Transverse colon (tissue), 4 donors: ENCODE data around the gene EIF4E3. TPM values are rescaled to one million over a fixed set of nuclear protein-coding genes. Genes with fewer than 3 reads are reported as not detected.

Experiments
- DNase-seq: peaks from one replicate; pipeline ENCODE4 v3.0.0-alpha.2; 2019
- H3K27ac ChIP-seq, 4 donors: fragments of 200-600 bp; sonication (generic); 2 replicates each; pipeline ENCODE4 v1.5.1; 2016 to 2018; ENCODE audit warnings: inconsistent platforms in 4 of 4
- H3K27me3 ChIP-seq: fragments of 200-600 bp; sonication (generic); 2 replicates; pipeline ENCODE4 v1.5.1; 2017; ENCODE audit warnings: inconsistent platforms
- H3K36me3 ChIP-seq, 4 donors: fragments of 200-600 bp; sonication (generic); 2 replicates each; pipeline ENCODE4 v1.5.1; 2017 to 2019; ENCODE audit warnings: inconsistent platforms in 4 of 4
- H3K4me1 ChIP-seq, 4 donors: fragments of 200-600 bp; sonication (generic); 2 replicates each; pipeline ENCODE4 v1.5.1; 2017 to 2020; ENCODE audit warnings: inconsistent platforms in 4 of 4
- H3K4me3 ChIP-seq, 4 donors: fragments of 200-600 bp; sonication (generic); 1 replicate in 1 of 4; 2 replicates in 3 of 4; pipeline versions ENCODE4 v1.5.1 to v1.6.1; 2017 to 2019; ENCODE audit warnings: inconsistent platforms in 4 of 4
- H3K9me3 ChIP-seq, 2 donors: fragments of 200-600 bp; sonication (generic); 2 replicates each; pipeline ENCODE4 v1.5.1; 2017 to 2019; ENCODE audit warnings: inconsistent platforms in 2 of 2
- EP300 ChIP-seq: sonication (generic); formaldehyde crosslinking; IDR thresholded peaks from one replicate; pipeline ENCODE4 v1.6.1; 2017; ENCODE audit warnings: antibody characterized with exemption, low read depth
- POLR2A ChIP-seq: fragments of 450-650 bp; IDR thresholded peaks from one replicate; pipeline ENCODE4 v1.6.1; 2016; ENCODE audit warnings: antibody characterized with exemption, mild to moderate bottlenecking, moderate library complexity
- POLR2AphosphoS5 ChIP-seq, 3 donors: sonication (generic); formaldehyde crosslinking; IDR thresholded peaks; one replicate each; pipeline ENCODE4 v1.6.1; 2016; ENCODE audit warnings: antibody characterized with exemption in 3 of 3
- WGBS, 2 donors: methylation state at CpG; one replicate each; pipeline ENCODE4 v1.1.5; 2018; ENCODE audit warnings: low coverage in 1 of 2; 5-methylcytosine and 5-hydroxymethylcytosine counted together
- in situ Hi-C, 4 donors: fragments of 200-750 bp; cut with MboI; loops; one replicate each; pipeline versions ENCODE4 v1.15.0 to v1.15.1; 2017; ENCODE audit warnings: low sequenced_read_pairs in 3 of 4, low pct_ligation_motif_present in 1 of 4, low pct_unique_long_range_greater_than_20kb in 1 of 4
- intact Hi-C: fragments of 100-400 bp; cut with DNase I; formaldehyde crosslinking; loops from one replicate; pipeline ENCODE4 v1.15.1; 2023; ENCODE audit warnings: low total_unique reads
- total RNA-seq, 4 donors: library from RNA; depleted of rRNA; stranded (reverse); fragments of >200 nt; gene quantifications; one replicate each; pipeline ENCODE4 v1.1.0, GENCODE V29; 2016
- TF ChIP-seq, protein P1 (sequence below), 5 experiments: fragments of 200-600 bp in 3 of 5; fragments of 450-650 bp in 2 of 5; sonication (generic) in 3 of 5; IDR thresholded peaks; 1 replicate in 2 of 5; 2 replicates in 3 of 5; pipeline ENCODE4 v1.5.1; 2016 to 2017; ENCODE audit warnings: antibody characterized with exemption in 5 of 5, inconsistent platforms in 3 of 5, mild to moderate bottlenecking in 2 of 5, moderate library complexity in 1 of 5

EIF4E3 gene
- total RNA-seq, 4 donors from 2014 or later = 6.0 to 35.6 (median 19.4) TPM

DNA sequence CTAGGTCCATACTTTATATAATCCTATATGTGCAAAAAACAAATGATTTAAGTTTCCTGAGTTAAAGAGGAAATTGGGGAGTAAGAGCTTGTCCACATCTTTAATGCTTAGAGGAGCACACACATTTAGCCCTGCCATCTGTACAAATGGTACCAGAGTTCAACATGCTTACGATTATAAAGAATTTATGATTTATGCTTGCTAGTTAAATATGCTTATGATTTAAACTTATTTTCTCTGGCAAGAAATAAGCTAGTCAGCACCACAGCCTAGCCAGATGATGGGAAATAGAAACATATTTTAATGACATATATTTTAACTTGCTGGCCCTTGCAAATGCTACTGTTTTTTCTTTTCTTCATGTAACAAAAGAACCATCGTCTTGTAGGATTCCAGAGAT, 48.3 kb downstream of the EIF4E3 start:
- H3K4me3 ChIP-seq = no peak overlapping the region
- WGBS, 2 donors = 76 to 86% methylated on average over 2 of the region's 2 CpGs
- in situ Hi-C loops (no loop called here), intact Hi-C loops (no loop called here)
- peaks cover 6 to 24% (median 18%) of the 10 kb centered on the region in 4 donors for H3K4me1 ChIP-seq
- no peak overlapping the region for H3K27ac ChIP-seq
- TF ChIP-seq EP300 (no peak), POLR2AphosphoS5 (IDR thresholded peaks at IDR 0.05) (no peak), POLR2A (no peak)
- TF ChIP-seq, protein P1, sequence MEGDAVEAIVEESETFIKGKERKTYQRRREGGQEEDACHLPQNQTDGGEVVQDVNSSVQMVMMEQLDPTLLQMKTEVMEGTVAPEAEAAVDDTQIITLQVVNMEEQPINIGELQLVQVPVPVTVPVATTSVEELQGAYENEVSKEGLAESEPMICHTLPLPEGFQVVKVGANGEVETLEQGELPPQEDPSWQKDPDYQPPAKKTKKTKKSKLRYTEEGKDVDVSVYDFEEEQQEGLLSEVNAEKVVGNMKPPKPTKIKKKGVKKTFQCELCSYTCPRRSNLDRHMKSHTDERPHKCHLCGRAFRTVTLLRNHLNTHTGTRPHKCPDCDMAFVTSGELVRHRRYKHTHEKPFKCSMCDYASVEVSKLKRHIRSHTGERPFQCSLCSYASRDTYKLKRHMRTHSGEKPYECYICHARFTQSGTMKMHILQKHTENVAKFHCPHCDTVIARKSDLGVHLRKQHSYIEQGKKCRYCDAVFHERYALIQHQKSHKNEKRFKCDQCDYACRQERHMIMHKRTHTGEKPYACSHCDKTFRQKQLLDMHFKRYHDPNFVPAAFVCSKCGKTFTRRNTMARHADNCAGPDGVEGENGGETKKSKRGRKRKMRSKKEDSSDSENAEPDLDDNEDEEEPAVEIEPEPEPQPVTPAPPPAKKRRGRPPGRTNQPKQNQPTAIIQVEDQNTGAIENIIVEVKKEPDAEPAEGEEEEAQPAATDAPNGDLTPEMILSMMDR (IDR thresholded peaks at IDR 0.05) = no peak
- no peaks in the 10 kb centered on the region for H3K9me3 ChIP-seq
- no peak for DNase-seq
- H3K36me3 ChIP-seq = no peaks in the 10 kb centered on the region
- no peaks in the 10 kb centered on the region for H3K27me3 ChIP-seq

DNA sequence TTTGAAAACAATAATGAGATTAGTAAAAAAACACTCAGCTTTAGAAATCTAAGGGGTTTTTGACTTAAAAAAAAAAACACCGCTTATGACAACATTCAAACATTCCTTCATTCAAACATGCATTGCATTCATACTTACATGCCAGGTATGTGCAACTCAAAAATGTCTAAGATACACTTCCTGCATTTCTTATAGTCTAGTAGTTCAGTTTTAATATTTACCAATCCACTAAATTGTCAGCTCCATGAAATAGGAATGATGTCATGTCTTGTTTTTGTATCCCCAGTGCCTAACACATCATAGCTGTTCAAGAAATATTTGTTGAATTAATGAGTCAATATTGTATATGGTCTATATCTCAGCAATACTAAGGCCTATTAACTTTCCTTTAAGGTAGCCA, 51.7 kb downstream of the EIF4E3 start:
- Histone ChIP-seq H3K9me3 (no peaks in the 10 kb centered on the region), H3K4me3 (no peak overlapping the region), H3K27me3 (no peaks in the 10 kb centered on the region), H3K4me1 (peaks cover 0 to 3% (median 0%) of the 10 kb centered on the region in 4 donors), H3K27ac (no peak overlapping the region), H3K36me3 (no peaks in the 10 kb centered on the region)
- in situ Hi-C loops (loop anchor here in 1 of 4 donors (25.0 kb wide), 2 partner anchors 1136 to 1611 kb away; no protein-coding TSS in a partner anchor), intact Hi-C loops (no loop called here)
- TF ChIP-seq POLR2AphosphoS5 (IDR thresholded peaks at IDR 0.05) (no peak), EP300 (no peak), POLR2A (no peak)
- TF ChIP-seq, protein P1 (IDR thresholded peaks at IDR 0.05) = no peak
- DNase-seq = no peak
- 98 to 100% methylated on average over 1 of the region's 1 CpG for WGBS, 2 donors

DNA sequence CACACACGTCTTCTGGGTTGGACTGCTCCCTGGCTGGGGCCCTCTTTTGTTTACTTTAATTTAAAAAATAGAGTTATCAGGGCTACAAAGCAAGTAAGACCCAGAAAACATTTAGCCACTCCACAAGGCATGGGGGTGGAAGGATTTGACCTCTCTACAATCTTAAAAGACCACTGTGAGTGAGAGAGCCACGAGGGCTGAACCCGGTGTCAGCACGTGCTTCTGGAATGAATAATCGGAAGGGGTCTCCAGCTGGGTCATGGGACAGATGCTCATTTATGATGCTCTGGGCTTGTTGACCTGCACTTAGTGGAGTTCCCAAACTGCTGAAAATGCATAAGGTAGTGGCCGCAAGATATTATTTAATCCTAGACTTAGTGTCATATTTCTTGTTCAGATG, 52.4 kb downstream of the EIF4E3 start:
- Histone ChIP-seq H3K27ac (no peak overlapping the region), H3K36me3 (no peaks in the 10 kb centered on the region), H3K27me3 (no peaks in the 10 kb centered on the region), H3K4me1 (peaks cover 0 to 3% (median 0%) of the 10 kb centered on the region in 4 donors), H3K4me3 (no peak overlapping the region), H3K9me3 (no peaks in the 10 kb centered on the region)
- WGBS, 2 donors = 83 to 88% methylated on average over 1 to 6 of the region's 6 CpGs
- intact Hi-C loops (no loop called here), in situ Hi-C loops (loop anchor here in 1 of 4 donors (25.0 kb wide), 2 partner anchors 1136 to 1611 kb away; no protein-coding TSS in a partner anchor)
- TF ChIP-seq POLR2A (no peak), POLR2AphosphoS5 (IDR thresholded peaks at IDR 0.05) (no peak)
- DNase-seq = no peak

DNA sequence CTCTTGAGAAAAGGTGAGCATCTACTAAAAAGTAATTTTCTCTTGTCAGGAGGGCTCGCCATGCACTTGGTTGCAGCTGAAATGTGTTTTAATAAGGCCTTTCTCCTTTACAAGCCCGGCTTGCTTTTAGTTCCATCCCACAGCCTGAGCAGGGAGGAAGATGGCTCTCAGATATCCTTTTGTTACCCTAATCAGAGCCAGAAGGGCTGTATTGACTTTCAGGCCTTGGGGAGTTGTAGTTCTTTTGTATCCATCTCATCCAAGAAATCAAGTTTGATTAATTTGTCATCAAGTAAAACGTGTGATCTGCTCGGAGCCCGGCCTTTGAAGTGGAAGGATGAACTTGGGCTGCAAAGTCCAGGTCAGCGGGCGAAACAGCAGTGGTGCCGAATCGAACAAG, 52.9 kb downstream of the EIF4E3 start:
- Histone ChIP-seq H3K27ac (peak overlapping the region in 2 of 4 donors; percentile 1 to 45), H3K36me3 (no peaks in the 10 kb centered on the region), H3K4me1 (peaks cover 0 to 3% (median 0%) of the 10 kb centered on the region in 4 donors), H3K27me3 (no peaks in the 10 kb centered on the region), H3K4me3 (no peak overlapping the region), H3K9me3 (no peaks in the 10 kb centered on the region)
- TF ChIP-seq POLR2A = no peak
- no peak for TF ChIP-seq POLR2AphosphoS5 (IDR thresholded peaks at IDR 0.05)
- no peak for TF ChIP-seq EP300
- TF ChIP-seq, protein P1 (IDR thresholded peaks at IDR 0.05) = no peak
- 74 to 89% methylated on average over 4 to 9 of the region's 9 CpGs for WGBS, 2 donors
- no peak for DNase-seq
- intact Hi-C loops = no loop called here
- in situ Hi-C loops = loop anchor here in 1 of 4 donors (25.0 kb wide), 2 partner anchors 1135 to 1610 kb away; no protein-coding TSS in a partner anchor
